ENCODE results near the gene ABCC8. TPM values are rescaled to one million over a fixed set of nuclear protein-coding genes. Genes with fewer than 3 reads are reported as not detected.

ABCC8 gene
- total and polyA plus RNA-seq, 2 donors (not counting 3 experiments of a cell fraction or from before 2014, with no cell fraction given): not detected

- dilution Hi-C loops (cut with MboI; ENCODE audit: extremely low pct_ligation_motif_present, low sequenced_read_pairs): no loop called here
- intact Hi-C loops (cut with micrococcal nuclease): no loop called here
- DNase-seq (ENCODE audit: low read depth, low spot score) (no peak), FAIRE-seq (no peak)
- Histone ChIP-seq H3K9ac (replicated peaks; ENCODE audit: extremely low read depth, insufficient read depth, low read length) (no peak overlapping the region), H3K9me1 (replicated peaks; ENCODE audit: control insufficient read depth, extremely low read depth, insufficient read depth, low read length) (no peaks in the 10 kb centered on the region), H2AFZ (ENCODE audit: low read depth, low read length) (no peak overlapping the region), H3K27me3 (ENCODE audit: control insufficient read depth in 2 of 2, insufficient read depth in 2 of 2, low read length in 2 of 2) (no peaks in the 10 kb centered on the region), H3K79me2 (ENCODE audit: control insufficient read depth, insufficient read depth, low read length) (no peaks in the 10 kb centered on the region), H3K4me1 (ENCODE audit: control insufficient read depth, extremely low read depth, insufficient read depth, low read length) (no peaks in the 10 kb centered on the region), H3K27ac (ENCODE audit: insufficient read depth, low read depth, low read length) (no peak overlapping the region), H3K36me3 (ENCODE audit: control insufficient read depth in 2 of 2, extremely low read depth in 1 of 2, insufficient read depth in 2 of 2, low read length in 2 of 2) (no peaks in the 10 kb centered on the region), H4K20me1 (replicated peaks; ENCODE audit: control insufficient read depth, extremely low read depth, insufficient read depth, low read length) (no peaks in the 10 kb centered on the region), H3K9me3 (replicated peaks; ENCODE audit: control insufficient read depth, insufficient read depth, low read length) (no peaks in the 10 kb centered on the region), H3K4me2 (ENCODE audit: insufficient read depth, low read length) (no peak overlapping the region), H3K4me3 (replicated peaks in 1 of 3; ENCODE audit: insufficient read depth in 1 of 3, low read depth in 1 of 3, low read length in 3 of 3) (no peak overlapping the region)
- BruUV-seq (replicated peaks): no TSS peak
- TF ChIP-seq EZH2 (IDR thresholded peaks at IDR 0.05; ENCODE audit: borderline replicate concordance, low read depth, low read length, severe bottlenecking): no peak
- TF ChIP-seq, protein P1, sequence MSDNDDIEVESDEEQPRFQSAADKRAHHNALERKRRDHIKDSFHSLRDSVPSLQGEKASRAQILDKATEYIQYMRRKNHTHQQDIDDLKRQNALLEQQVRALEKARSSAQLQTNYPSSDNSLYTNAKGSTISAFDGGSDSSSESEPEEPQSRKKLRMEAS (IDR thresholded peaks at IDR 0.05; ENCODE audit: insufficient read depth, insufficient read length): no peak
- no peak for TF ChIP-seq POLR2AphosphoS5 (IDR thresholded peaks at IDR 0.05; ENCODE audit: insufficient read depth, low read depth, low read length)
- TF ChIP-seq FOS (IDR thresholded peaks at IDR 0.05; ENCODE audit: borderline replicate concordance, insufficient read depth, low read length): no peak
- no peak for TF ChIP-seq GATA2 (IDR thresholded peaks at IDR 0.05; ENCODE audit: insufficient read depth, insufficient read length, low read depth, low read length)
- no peak for TF ChIP-seq POLR2A (IDR thresholded peaks at IDR 0.05; ENCODE audit: low read depth, low read length)
- TF ChIP-seq, protein P2, sequence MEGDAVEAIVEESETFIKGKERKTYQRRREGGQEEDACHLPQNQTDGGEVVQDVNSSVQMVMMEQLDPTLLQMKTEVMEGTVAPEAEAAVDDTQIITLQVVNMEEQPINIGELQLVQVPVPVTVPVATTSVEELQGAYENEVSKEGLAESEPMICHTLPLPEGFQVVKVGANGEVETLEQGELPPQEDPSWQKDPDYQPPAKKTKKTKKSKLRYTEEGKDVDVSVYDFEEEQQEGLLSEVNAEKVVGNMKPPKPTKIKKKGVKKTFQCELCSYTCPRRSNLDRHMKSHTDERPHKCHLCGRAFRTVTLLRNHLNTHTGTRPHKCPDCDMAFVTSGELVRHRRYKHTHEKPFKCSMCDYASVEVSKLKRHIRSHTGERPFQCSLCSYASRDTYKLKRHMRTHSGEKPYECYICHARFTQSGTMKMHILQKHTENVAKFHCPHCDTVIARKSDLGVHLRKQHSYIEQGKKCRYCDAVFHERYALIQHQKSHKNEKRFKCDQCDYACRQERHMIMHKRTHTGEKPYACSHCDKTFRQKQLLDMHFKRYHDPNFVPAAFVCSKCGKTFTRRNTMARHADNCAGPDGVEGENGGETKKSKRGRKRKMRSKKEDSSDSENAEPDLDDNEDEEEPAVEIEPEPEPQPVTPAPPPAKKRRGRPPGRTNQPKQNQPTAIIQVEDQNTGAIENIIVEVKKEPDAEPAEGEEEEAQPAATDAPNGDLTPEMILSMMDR (IDR thresholded peaks at IDR 0.05; ENCODE audit: extremely low read depth in 1 of 2, insufficient read depth in 1 of 2, low read depth in 1 of 2, low read length in 2 of 2): no peak
- TF ChIP-seq MYC (IDR thresholded peaks at IDR 0.05; ENCODE audit: low read depth, low read length): no peak
- no peak for TF ChIP-seq JUN (IDR thresholded peaks at IDR 0.05; ENCODE audit: borderline replicate concordance, insufficient read depth, insufficient read length, low read depth)
- ChIA-PET POLR2A (no interaction called here), CTCF (interaction anchor here (1.8 to 2.5 kb wide), 2 partner anchors 9 to 13 kb away, joined by 5 to 11 read pairs; partner anchors contain the start of gene KCNJ11)
Measured at GRCh38 chr11:17397311-17398002, 79.2 kb downstream of the ABCC8 start.

Measured in endothelial cell of umbilical vein (primary cell).